ENCODE data around the gene SEC61G.

SEC61G gene

DNA sequence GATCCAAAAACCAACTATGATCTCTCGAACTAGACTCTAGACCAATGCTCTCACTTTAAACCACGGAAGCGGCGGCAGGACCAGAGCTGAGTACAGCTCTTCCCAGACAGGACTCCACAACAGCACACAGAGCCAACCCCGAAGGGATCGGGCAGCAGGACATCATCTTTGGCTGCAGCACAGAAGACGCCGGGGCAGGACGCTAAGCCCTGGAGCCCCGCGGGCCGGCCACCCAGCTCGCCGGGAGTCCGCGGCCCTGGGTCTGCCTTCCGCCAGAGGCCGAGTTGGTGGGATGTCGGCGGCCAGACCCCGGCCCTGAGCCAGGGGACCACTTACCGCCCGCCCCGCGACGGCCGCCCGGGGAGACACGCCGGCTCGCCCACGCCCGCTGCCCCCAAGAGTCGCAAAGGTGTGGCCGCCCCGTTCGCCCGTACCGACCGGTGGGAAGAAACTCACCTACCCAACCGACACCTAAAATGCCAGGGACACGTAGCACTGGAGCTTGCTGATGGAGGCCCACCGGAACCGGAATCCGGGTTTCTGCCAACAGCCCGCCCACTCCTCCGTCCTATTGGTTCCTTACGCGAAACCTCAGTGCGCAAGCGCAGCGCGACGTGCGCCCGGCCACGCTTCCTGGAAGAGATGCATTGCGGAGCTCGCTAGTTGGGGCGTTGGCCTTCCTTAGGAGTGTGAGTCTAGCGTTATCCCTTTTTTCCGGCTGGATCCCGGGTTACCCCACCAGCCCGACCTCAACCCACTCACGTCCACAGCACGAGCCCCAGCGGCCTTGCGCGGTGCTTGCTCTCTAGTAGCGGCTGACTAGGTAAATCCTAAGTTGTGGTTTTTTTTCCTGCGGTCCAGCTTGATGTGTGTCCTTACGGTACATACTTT, at the start of gene SEC61G:
TSS of gene SEC61G (minus strand) at position 510 of the 891 bp plus-strand sequence. CDS start 1,623 bp downstream, outside the sequence.
- DNase-seq: peak; percentile 96

DNA sequence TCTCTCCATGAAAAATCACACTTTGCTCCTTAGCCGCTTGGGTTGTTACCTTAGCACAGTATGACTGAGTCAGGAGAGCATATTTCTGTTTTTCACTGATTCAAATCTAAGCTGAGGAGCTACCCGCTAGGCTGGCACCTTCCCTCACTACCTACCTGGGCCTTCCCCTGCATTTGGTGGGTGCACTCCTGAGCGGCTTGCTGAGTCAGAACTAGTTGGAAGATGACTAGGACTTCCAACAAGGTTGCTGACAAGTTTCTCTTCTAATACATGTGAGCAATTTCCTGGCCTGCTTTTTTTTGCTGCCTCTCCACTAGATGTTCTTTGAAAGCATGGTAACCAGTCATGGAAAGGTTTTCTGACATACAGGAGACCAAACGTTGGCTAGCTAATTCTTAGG, 43.8 kb upstream of the SEC61G start:
- DNase-seq: no peak

DNA sequence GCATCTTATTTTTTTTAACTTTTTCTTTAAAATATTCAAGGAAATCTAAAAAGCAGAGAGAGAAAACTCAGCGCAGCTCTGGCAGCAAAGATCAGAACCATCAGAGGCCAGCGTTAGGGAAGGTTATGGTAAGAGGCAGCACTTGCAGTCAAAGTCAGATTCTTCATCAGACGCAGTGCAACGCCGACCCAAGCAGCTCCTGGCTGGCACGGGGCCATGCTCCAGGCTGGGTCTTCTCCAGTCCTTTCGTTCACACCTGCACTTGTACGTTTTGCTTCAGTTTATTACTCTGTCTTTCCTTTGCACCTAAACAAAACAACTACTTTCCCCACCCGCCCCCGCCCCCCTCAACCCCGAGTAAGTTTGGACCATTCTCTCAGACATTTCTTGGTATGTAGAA, 43.1 kb upstream of the SEC61G start:
- no peak for DNase-seq

DNA sequence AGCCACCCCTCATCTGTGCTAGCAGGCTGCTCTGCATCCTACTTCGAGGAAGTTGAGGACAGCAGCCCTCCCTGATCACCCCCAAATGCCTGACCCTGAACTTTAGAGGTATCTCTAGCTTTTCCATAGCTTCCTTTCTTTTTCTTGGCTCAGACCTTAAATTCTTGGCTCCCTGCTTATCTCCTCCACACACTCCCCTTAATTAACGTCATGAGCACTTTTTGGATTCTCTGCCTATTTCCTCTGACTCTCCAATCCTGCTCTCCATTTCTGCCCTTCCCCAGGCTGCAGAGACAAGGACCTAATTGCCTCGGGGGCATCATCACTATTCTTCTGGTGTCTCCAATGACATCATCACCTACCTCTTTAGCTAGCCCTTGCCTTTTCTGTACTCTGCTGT, 40.8 kb upstream of the SEC61G start:
- no peak for DNase-seq

DNA sequence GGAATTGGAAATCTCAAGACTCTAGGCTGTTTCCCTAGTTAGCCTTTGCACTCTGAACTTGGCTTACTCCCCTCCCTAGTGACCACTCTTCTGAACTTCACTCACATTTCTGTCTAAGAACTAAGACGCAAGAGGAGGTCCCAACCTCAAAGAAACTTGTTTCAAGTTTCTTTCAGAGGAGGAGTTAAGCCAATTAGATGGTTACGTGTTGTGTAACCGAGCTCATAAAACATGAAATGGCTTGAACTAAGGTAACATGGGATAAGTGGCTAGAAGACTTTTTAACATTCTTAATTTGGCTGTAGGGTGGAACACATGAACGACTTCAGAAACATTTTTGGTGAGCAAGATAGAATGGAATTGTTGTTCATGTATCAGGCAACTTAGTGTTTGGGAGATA, 39.5 kb upstream of the SEC61G start:
- DNase-seq: no peak

DNA sequence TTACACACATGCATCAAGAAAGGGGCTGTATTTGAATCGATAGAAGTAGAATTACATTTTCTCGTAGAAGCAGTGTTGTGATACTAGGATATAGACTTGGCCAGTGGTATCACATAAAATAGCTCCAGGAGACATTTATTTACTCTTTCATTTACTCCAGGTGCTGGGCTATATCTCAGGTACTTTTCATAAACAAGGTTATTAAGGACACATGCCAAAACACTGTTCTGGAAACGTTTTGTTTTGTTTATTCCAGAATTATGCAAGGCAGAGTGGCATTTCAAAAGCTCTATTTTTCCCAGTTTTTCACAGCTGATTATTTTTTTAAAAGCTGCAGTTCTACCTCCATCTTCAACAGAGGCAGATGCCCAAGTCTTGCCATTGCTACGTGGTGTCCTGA, 37.8 kb upstream of the SEC61G start:
- DNase-seq: no peak

DNA sequence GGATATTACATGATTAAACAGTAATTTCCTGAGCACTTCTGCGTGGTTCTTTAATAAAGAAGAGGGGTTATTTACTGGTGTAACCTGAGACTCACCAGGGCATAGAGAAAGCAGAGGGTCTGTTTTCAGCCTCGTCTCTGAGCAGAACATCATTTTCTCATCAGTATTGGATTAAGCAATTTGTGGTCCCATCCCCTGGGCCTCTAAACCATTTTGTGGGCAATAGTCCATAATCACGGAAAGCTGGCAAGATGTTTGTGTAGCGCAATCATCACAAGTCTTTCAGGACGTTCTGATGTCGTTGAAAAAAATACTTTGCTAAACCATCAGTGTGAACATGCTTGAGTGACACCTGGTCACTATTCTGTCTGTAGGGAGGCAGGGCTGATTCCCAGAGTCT, 37.1 kb upstream of the SEC61G start:
- no peak for DNase-seq

DNA sequence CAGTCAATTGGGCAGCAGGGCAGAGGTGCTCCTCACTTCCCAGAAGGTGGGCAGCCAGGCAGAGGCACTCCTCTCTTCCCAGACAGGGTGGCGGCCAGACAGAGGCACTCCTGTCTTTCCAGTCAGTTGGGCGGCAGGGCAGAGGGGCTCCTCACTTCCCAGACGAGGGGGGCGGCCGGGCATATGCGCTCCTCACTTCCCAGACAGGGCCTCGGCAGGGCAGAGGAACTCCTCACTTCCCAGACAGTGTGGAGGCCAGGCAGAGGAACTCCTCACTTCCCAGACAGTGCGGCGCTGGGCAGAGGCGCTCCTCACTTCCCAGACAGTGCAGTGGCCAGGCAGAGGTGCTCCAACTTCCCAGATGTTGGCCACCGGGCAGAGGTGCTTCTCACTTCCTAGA, 33.4 kb upstream of the SEC61G start:
- no peak for DNase-seq

DNA sequence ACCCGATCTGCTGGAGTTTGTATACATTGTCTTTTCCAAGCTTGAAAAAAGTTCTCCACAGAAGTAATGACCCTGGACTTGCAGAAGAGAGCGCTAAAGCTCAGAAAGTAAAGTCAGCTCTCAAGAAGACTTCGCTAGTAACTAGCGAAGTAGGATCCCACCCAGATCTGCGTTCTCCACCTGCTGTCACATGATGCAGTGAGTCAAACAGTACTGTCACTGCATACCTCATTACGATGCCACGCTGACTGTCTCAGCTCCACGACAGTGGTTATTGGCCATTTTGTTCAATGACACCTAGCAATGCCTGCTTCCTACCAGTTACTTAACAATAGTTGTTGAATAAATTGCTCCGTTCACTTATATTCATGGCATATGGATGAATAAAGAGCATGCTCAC, 29.7 kb upstream of the SEC61G start:
- no peak for DNase-seq

DNA sequence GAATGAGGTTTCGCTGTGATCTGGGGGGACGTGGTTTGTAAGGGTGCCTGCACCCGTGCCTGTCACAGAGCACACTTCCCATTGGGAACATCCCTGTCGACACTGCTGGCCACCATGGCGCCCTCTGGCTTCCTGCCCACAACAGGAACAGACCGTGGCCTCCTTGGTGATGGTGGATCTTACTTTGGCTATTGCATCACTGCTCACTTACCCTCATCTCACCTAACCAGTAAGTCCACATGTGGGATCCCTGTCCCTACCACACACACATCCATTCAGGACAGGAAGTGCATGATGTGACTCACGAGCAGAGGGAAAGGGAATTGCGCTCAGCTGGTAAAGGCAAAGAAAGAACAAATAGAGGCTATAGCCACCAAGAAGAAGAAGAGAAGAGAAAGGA, 26.2 kb upstream of the SEC61G start:
- DNase-seq: no peak

DNA sequence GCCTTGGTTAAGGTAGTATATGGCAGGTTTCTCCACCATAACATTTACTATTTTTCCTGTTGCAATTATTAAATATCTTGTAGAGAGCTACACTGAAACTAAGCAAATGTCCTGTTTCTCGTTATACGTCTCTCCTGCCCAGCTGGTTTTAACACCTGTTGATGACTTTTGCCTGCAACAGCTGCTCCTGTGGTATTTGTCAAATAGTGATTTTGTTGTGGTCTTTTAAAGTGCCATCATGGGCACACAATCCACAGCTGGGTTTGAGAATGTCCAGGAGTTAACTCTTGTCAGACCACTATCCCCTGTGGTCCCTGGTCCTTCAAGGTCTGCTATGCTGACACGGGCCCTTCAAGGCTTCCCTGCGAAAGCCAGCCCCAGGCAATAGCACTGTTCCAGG, 24.9 kb upstream of the SEC61G start:
- DNase-seq: no peak

DNA sequence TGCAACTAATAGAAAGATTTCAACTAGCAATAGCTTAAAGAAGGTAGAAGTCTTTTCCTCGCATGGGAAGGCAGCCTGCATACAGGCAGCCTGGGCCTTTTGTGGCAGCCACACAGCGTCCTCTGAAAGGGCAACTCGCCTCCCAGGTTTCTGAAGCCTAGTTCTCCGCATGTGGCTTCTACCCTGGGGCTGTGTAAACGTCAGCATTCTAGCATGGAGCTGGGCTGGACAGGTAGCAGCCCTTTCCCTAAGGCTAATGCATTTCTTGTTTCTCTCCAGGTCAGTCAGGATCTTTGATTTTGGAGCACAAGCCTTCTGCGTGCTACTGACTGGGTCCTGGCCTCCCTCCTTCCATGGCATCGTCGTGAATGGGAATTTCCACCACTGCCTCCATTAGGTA, 23.8 kb upstream of the SEC61G start:
- no peak for DNase-seq

DNA sequence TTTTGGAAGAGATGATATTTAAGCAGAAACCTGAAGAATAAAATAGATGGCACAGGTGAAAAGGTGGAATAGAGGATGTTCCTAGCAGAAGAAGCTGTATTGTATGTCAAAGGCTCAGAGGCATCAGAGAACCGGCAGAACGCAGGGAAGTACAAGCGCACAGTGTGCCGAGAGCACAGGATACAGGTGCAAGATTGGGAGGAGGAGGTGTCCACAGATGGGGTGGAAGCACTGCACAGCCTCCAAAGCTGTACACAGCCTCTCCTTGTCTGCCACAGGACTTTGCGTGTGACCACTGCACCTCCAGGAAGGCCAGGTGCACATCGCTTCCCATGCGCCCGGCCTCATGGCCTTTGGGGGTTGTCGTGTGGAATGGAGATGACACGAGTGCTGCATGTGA, 23.3 kb upstream of the SEC61G start:
- no peak for DNase-seq

DNA sequence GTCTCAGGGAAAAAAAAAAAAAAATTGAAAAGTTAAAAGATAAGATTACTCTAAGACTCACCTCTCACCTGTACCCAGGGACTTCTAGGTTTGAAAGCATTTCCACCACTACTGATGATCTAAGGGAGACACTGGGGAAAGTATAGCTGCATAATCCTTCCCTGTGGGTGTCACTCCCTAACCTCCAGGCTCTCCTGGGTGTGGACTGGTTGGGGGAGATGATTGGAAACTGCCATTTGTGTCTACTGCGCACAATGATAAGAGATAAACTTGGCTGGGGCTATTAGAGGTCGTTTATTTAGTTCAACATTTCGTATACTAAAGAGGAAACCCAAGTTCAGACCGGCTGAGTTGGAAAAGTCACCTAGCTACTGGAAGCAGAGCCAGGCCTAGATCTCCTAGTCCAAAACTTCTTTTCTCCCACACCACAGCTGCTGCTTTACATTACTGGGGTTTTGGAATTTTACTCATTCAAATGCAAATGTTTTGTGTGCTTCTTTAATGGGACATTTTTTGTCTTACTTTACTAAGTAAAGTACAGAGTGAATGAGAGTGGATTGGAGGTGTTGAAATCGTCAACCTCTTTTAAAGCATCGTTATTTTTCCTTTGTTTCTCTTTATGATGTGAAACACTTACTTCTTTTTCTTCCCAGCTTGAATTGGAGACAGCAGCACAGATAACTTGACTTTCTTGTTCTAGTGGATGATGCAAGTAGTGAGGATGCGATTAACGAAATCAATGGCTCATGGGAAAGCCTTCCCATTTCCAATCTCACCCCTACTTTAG, 22.3 kb upstream of the SEC61G start:
- no peak for DNase-seq

DNA sequence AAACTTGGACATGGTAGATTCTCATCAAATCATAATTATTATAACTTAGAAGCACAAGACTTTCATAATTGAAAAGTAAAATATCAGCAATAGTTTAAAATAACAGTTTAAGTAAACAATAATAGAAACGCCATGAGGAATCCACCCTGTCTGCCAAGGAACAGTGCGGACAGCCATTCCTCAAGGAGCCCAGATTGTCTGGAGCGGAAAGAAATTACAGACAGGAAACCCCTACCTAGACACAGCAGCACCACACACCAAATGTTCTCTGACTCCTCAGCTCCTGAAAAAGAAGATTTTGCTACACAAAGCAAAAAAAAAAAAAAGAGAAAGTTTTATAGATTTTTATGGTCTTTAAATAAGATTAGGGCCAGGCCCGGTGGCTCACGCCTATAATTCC, 21.5 kb upstream of the SEC61G start:
- DNase-seq: no peak

DNA sequence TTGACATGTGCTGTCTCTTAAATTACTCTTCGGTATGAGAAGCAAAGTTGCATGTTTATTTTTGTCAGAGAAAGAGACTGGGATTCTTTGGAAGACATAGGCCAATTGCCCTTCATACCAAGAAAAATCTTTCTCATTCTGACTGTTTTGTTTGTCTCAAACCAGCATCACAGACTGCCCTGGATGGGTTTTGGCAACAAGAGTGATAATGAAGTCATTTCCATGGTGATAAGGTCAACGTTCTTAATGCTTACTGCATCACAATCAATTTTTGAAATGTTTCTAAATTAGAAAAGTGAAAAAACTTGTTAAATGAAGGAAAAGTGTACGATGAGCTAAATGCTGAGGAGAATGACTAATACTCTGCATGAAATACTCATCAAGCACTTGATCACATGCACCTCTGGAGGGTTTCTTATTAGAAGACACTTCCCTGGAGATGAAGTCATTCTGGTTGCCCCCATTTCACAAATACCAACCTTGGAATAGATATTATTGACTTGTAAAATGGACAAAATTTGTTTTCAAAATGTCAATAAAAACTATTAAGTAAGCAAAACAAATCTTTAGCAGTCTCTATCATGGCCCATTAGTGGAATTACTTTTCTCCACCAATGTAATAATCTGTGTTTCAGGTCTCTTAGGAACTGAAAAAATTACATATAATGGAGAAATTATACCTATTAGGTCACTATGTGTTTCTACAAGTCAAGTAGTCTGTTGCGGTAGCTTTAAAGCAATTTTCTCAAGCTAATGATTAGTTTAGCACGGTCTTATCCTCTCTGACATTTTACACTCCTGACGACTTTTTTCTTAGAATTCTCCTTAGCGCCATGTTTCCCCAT, 19.9 kb upstream of the SEC61G start:
- no peak for DNase-seq

DNA sequence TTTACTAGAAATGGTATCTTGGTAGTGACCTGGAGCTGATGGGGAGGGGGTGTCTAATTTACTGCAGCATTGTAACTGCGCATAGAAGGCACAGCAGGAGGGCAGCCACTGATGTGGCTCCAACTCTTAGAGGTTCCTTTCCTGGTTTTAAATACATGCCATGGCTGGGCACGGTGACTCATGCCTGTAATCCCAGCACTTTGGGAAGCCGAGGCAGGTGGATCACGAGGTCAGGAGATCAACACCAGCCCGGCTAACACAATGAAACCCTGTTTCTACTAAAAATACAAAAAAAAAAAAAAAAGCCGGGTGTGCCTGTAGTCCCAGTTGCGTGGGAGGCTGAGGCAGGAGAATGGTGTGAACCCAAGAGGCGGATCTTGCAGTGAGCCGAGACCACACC, 19.2 kb upstream of the SEC61G start:
- no peak for DNase-seq

DNA sequence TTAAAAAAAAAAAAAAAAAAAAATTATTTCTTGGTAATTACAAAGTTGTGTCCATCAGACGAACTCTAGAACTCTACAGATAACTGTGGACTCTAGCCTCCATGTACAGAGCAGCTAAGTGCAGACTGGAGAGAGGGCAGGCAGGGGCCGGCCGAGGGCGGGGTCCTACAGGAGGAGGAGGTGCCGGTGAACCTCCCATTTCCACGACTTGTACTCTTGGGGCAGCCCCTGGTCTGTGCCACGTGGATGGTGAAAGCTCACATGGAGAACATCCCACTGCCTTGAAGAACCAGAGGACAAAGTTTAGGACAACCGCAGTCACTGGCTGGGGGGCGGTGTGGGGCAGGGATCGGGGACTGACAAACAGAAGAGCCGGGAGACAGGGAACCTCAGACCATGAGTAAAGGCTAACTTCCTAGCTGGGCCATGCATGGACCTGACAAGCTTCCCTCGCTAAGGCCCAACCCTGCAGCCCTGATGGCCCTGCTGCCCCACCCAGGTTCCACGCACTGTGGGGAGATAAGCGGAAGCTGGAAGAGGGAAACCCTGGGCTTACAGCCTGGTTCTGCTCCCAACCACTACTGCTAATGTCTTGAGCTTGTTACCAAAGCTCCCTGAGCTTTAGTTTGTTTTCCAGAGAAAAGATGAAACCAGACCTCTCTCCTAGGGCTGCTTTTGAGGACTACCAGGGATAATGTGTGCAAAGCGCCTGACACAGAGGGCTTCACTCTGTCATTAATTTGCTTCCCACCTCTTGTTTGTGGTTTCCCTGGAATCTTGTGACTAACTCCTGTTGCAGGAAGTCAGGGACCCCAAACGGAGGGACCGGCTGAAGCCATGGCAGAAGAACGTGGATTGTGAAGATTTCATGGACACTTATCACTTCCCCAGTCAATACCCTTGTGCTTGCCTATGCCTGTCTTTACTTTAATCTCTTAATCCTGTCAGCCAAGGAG, 16.1 kb upstream of the SEC61G start:
- DNase-seq: no peak

DNA sequence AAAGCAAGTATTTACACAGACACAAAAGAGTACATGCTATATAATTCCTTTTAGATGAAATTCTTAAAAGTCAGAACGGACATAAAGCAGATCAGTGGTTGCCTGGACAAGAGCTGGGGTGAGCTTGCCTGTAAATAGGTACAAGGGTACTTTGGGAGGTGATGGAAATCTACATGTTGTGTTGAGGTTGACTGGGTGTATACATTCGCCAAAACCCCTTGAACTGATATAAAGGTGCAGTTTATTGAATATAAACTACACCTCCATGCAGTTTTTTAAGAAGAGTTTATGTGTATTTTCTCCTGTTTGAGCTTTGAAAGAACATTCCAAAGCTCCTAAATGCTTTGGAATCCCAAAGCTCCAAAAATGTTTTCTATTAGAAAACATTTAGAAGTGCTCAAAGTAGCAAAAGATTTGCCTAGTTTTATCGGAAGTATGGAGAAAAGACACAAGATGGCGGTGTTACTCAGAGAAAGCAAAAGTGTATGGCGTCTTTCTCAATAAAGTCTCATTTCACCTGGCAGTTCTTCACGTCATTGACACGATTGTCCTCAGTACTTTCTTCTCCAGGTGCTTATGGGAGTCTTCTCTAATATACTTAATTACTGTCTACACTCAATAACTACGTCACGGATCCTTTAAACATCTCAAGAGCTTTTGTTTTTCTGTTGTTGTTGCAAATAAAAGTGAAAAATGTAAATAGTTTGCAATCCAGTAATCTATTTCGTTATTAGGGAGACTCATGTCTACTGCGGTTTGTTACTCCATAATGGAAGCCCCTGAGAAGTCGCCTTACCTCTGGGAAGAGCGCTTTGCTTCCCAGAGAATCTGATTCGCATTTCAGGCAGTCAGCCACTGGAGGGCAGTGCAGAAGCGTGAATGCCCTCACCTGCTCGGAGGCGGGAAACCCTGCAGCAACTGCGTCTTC, 14.7 kb upstream of the SEC61G start:
- DNase-seq: peak; percentile 30

DNA sequence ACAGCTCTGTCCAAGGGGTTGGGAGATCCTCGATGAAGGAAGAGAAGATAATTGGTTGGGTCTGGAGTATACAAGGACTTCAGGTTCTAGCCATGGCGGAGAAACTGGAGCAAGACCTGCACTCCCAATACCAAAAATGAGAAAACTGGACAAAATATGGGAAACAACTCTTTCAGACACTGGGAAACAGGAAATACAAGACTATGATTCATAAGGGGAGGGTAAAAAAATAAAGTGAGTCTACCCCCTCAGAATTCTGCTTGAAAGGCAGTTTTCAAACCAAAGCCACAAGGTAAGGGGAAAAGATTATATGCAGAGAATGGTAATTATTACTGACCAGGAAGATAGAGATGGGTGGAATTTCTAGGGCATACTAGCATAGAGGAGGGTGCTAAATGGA, 10.2 kb upstream of the SEC61G start:
- no peak for DNase-seq

DNA sequence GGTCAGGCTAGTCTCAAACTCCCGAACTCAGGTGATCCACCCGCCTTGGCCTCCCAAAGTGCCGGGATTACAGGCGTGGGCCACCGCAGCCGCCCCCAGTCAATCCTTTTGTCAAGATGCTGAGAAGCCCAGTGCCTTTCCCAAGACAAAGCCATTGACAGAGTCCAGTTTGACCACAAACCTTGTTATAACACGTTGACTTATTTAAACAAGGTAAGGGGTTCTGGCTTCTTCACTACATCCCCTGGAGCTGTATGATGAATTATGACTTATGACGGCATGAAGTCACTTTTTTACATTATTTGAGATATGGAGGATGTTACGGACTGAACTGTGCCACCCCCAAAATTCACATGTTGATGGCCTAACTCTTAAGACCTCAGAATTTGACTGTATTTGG, 5.8 kb upstream of the SEC61G start:
- no peak for DNase-seq

All from GOT3 (cell line).